PFSK-1 (cell line): Measurements from ENCODE around the gene P2RY12.

ENCODE experiments used
- FOXP2 ChIP-seq: optimal IDR thresholded peaks from 2 replicates; pipeline ENCODE3; 2011; ENCODE audit warnings: borderline replicate concordance, control low read depth, inconsistent platforms; ENCODE audit not compliant: insufficient read depth; ENCODE audit errors: extremely low read length, extremely low read depth
- POLR2AphosphoS5 ChIP-seq: IDR thresholded peaks from 2 replicates; pipeline ENCODE4 v1.6.1; 2012; ENCODE audit warnings: low read depth, mild to moderate bottlenecking, control low read depth, low read length, moderate library complexity
- SIN3A ChIP-seq: IDR thresholded peaks from 2 replicates; pipeline ENCODE4 v1.6.1; 2012; ENCODE audit warnings: mild to moderate bottlenecking, low read length, moderate library complexity, borderline replicate concordance; ENCODE audit not compliant: insufficient read depth
- TAF1 ChIP-seq: IDR thresholded peaks from 2 replicates; pipeline ENCODE4 v1.6.1; 2012; ENCODE audit warnings: low read length, control low read depth, borderline replicate concordance; ENCODE audit not compliant: insufficient read depth

GRCh38 chr3:151350656-151351055 lies 33.9 kb downstream of the P2RY12 start:
- TF ChIP-seq SIN3A (no peak), FOXP2 (no peak), POLR2AphosphoS5 (no peak), TAF1 (no peak)
